ENCODE results near the gene VCL. TPM values are rescaled to one million over a fixed set of nuclear protein-coding genes. Genes with fewer than 3 reads are reported as not detected.

Gene VCL
- total and polyA plus RNA-seq, 9 of the 15 experiments (the other 6 are each of a cell fraction or from before 2014, with no cell fraction given), result 29.8 to 186 (median 76.4) TPM

DNA sequence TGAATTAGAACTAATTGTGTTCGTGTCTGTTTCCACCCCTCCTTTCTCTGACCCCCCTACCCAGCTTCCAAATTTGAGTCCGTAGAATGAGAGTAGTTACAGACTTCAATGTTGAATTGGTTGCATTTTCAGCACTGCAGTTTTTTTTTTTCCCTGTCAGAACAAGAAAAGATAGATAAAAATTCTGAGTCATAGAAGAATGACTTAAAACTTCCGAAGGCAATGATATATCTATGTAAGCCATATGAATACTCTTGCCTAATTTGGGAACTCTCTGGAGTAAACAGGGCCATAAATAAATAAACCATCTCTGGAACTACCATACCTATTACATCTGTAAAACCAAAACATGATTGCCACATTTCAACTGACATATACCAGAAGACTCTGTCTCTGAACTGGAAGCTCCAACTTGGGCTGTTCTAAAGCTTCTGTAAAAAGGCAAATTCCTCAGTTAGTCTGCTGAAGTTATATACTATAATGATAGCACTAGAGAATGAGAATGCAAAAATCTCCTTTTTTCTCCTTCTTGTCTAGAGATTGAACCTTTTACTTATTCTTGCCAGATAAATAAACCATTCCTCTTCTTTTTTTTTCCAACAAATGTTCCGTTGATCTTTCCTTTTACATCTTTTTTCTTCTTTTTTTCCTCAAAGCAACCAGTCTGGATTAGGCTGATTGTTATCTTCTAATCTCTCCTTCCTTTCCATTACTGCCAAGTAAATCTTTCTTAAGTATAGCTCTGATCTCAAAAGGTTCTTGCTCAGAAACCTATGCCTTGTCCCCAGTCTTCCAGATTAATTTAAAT lies 23.5 kb downstream of the VCL start (continued):
- TF ChIP-seq, protein P1, sequence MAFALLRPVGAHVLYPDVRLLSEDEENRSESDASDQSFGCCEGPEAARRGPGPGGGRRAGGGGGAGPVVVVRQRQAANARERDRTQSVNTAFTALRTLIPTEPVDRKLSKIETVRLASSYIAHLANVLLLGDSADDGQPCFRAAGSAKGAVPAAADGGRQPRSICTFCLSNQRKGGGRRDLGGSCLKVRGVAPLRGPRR (CRISPR knock-in tag; IDR thresholded peaks at IDR 0.05), result no peak
- TF ChIP-seq, protein P2, sequence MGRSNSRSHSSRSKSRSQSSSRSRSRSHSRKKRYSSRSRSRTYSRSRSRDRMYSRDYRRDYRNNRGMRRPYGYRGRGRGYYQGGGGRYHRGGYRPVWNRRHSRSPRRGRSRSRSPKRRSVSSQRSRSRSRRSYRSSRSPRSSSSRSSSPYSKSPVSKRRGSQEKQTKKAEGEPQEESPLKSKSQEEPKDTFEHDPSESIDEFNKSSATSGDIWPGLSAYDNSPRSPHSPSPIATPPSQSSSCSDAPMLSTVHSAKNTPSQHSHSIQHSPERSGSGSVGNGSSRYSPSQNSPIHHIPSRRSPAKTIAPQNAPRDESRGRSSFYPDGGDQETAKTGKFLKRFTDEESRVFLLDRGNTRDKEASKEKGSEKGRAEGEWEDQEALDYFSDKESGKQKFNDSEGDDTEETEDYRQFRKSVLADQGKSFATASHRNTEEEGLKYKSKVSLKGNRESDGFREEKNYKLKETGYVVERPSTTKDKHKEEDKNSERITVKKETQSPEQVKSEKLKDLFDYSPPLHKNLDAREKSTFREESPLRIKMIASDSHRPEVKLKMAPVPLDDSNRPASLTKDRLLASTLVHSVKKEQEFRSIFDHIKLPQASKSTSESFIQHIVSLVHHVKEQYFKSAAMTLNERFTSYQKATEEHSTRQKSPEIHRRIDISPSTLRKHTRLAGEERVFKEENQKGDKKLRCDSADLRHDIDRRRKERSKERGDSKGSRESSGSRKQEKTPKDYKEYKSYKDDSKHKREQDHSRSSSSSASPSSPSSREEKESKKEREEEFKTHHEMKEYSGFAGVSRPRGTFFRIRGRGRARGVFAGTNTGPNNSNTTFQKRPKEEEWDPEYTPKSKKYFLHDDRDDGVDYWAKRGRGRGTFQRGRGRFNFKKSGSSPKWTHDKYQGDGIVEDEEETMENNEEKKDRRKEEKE (IDR thresholded peaks at IDR 0.05; ENCODE audit: borderline replicate concordance in 1 of 2, control insufficient read depth in 1 of 2, low read depth in 2 of 2, low read length in 1 of 2), result peak in 1 of 2 experiments; percentile 80; a peak in 1 of 4 replicates
- TF ChIP-seq, protein P3, sequence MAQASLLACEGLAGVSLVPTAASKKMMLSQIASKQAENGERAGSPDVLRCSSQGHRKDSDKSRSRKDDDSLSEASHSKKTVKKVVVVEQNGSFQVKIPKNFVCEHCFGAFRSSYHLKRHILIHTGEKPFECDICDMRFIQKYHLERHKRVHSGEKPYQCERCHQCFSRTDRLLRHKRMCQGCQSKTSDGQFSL (CRISPR knock-in tag; IDR thresholded peaks at IDR 0.05), result no peak
- TF ChIP-seq, protein P3 (tag; IDR thresholded peaks at IDR 0.05), result no peak
- TF ChIP-seq, protein P4, sequence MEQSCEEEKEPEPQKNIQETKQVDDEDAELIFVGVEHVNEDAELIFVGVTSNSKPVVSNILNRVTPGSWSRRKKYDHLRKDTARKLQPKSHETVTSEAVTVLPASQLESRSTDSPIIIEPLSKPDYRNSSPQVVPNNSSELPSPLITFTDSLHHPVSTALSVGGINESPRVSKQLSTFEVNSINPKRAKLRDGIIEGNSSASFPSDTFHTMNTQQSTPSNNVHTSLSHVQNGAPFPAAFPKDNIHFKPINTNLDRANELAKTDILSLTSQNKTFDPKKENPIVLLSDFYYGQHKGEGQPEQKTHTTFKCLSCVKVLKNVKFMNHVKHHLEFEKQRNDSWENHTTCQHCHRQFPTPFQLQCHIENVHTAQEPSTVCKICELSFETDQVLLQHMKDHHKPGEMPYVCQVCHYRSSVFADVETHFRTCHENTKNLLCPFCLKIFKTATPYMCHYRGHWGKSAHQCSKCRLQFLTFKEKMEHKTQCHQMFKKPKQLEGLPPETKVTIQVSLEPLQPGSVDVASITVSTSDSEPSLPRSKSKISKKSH (CRISPR knock-in tag; IDR thresholded peaks at IDR 0.05), result no peak
- TF ChIP-seq TSC22D4 (tag; IDR thresholded peaks at IDR 0.05), result no peak
- no peak for TF ChIP-seq GTF2A2 (tag; IDR thresholded peaks at IDR 0.05)
- 0 out of 2 replicates have a peak, but pooled peaks have one; percentile 44 for TF ChIP-seq ZNF311 (CRISPR knock-in tag; IDR thresholded peaks at IDR 0.05)
- TF ChIP-seq MYC (IDR thresholded peaks at IDR 0.05; ENCODE audit: low read depth, low read length), result peak; percentile 46; the same call in 1 of the 2 replicates
- no peak for TF ChIP-seq MYC (CRISPR knock-in tag; IDR thresholded peaks at IDR 0.05; ENCODE audit: borderline replicate concordance, low read depth)
- TF ChIP-seq, protein P5, sequence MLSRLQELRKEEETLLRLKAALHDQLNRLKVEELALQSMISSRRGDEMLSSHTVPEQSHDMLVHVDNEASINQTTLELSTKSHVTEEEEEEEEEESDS (CRISPR knock-in tag; IDR thresholded peaks at IDR 0.05), result no peak
- TF ChIP-seq ILK (tag; IDR thresholded peaks at IDR 0.05; ENCODE audit: borderline replicate concordance, low read depth), result no peak
- no peak for TF ChIP-seq MLX (CRISPR knock-in tag; conservative IDR thresholded peaks at IDR 0.05)
- TF ChIP-seq, protein P6, sequence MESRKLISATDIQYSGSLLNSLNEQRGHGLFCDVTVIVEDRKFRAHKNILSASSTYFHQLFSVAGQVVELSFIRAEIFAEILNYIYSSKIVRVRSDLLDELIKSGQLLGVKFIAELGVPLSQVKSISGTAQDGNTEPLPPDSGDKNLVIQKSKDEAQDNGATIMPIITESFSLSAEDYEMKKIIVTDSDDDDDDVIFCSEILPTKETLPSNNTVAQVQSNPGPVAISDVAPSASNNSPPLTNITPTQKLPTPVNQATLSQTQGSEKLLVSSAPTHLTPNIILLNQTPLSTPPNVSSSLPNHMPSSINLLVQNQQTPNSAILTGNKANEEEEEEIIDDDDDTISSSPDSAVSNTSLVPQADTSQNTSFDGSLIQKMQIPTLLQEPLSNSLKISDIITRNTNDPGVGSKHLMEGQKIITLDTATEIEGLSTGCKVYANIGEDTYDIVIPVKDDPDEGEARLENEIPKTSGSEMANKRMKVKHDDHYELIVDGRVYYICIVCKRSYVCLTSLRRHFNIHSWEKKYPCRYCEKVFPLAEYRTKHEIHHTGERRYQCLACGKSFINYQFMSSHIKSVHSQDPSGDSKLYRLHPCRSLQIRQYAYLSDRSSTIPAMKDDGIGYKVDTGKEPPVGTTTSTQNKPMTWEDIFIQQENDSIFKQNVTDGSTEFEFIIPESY (CRISPR knock-in tag; IDR thresholded peaks at IDR 0.05), result no peak
- no peak for TF ChIP-seq ZNF212 (CRISPR knock-in tag; IDR thresholded peaks at IDR 0.05)
- no peak for TF ChIP-seq HCFC1 (IDR thresholded peaks at IDR 0.05; ENCODE audit: low read depth, low read length)
- no peak for TF ChIP-seq CCAR2 (IDR thresholded peaks at IDR 0.05; ENCODE audit: low read depth, low read length)

Measured in K562 (cell line).